ENCODE measurements around the gene FGD2. TPM values are rescaled to one million over a fixed set of nuclear protein-coding genes. Genes with fewer than 3 reads are reported as not detected.
"Not testable (repeated sequence)": the region's sequence is repeated elsewhere in the genome, so short reads cannot be mapped to it uniquely, and the experiment has no call there.

The FGD2 gene
- total and polyA plus RNA-seq, 2 donors (not counting 3 experiments of a cell fraction or from before 2014, with no cell fraction given), result not detected

GRCh38 chr6:37042150-37042549, 36.7 kb downstream of the FGD2 start:
- Histone ChIP-seq H3K27ac (ENCODE audit: insufficient read depth, low read depth, low read length) (no peak overlapping the region), H4K20me1 (replicated peaks; ENCODE audit: control insufficient read depth, extremely low read depth, insufficient read depth, low read length) (no peaks in the 10 kb centered on the region), H3K9ac (replicated peaks; ENCODE audit: extremely low read depth, insufficient read depth, low read length) (no peak overlapping the region), H3K79me2 (ENCODE audit: control insufficient read depth, insufficient read depth, low read length) (no peaks in the 10 kb centered on the region), H2AFZ (ENCODE audit: low read depth, low read length) (no peak overlapping the region), H3K27me3 (ENCODE audit: control insufficient read depth in 2 of 2, insufficient read depth in 2 of 2, low read length in 2 of 2) (peaks cover 0 to 4% of the 10 kb centered on the region in 2 experiments), H3K4me3 (replicated peaks in 1 of 3; ENCODE audit: insufficient read depth in 1 of 3, low read depth in 1 of 3, low read length in 3 of 3) (no peak overlapping the region), H3K4me2 (ENCODE audit: insufficient read depth, low read length) (no peak overlapping the region), H3K36me3 (ENCODE audit: control insufficient read depth in 2 of 2, extremely low read depth in 1 of 2, insufficient read depth in 2 of 2, low read length in 2 of 2) (no peaks in the 10 kb centered on the region), H3K9me3 (replicated peaks; ENCODE audit: control insufficient read depth, insufficient read depth, low read length) (no peaks in the 10 kb centered on the region), H3K4me1 (ENCODE audit: control insufficient read depth, extremely low read depth, insufficient read depth, low read length) (no peaks in the 10 kb centered on the region), H3K9me1 (replicated peaks; ENCODE audit: control insufficient read depth, extremely low read depth, insufficient read depth, low read length) (no peaks in the 10 kb centered on the region)
- CTCF ChIA-PET, result interaction anchor here (1.0 kb wide), 1 partner anchor 10 kb away, joined by 5 read pairs; no protein-coding TSS in a partner anchor
- dilution Hi-C loops (cut with MboI; ENCODE audit: extremely low pct_ligation_motif_present, low sequenced_read_pairs), result no loop called here
- intact Hi-C loops (cut with micrococcal nuclease), result no loop called here
- POLR2A ChIA-PET, result no interaction called here
- BruUV-seq (replicated peaks), result no TSS peak
- DNase-seq (ENCODE audit: low read depth, low spot score) (no peak), FAIRE-seq (no peak)
- TF ChIP-seq CTCF (IDR thresholded peaks at IDR 0.05; ENCODE audit: extremely low read depth in 1 of 2, insufficient read depth in 1 of 2, low read depth in 1 of 2, low read length in 2 of 2) (no peak), MAX (IDR thresholded peaks at IDR 0.05; ENCODE audit: insufficient read depth, insufficient read length) (no peak), JUN (IDR thresholded peaks at IDR 0.05; ENCODE audit: borderline replicate concordance, insufficient read depth, insufficient read length, low read depth) (no peak), EZH2 (IDR thresholded peaks at IDR 0.05; ENCODE audit: borderline replicate concordance, low read depth, low read length, severe bottlenecking) (no peak), MYC (IDR thresholded peaks at IDR 0.05; ENCODE audit: low read depth, low read length) (no peak), FOS (IDR thresholded peaks at IDR 0.05; ENCODE audit: borderline replicate concordance, insufficient read depth, low read length) (no peak), GATA2 (IDR thresholded peaks at IDR 0.05; ENCODE audit: insufficient read depth, insufficient read length, low read depth, low read length) (no peak), POLR2AphosphoS5 (IDR thresholded peaks at IDR 0.05; ENCODE audit: insufficient read depth, low read depth, low read length) (no peak), POLR2A (IDR thresholded peaks at IDR 0.05; ENCODE audit: low read depth, low read length) (no peak)

GRCh38 chr6:37043091-37043490, 37.6 kb downstream of the FGD2 start:
- H3K4me3 ChIP-seq (replicated peaks in 1 of 3; ENCODE audit: insufficient read depth in 1 of 3, low read depth in 1 of 3, low read length in 3 of 3); H3K9me1 ChIP-seq (replicated peaks; ENCODE audit: control insufficient read depth, extremely low read depth, insufficient read depth, low read length); BruUV-seq (replicated peaks); H3K9me3 ChIP-seq (replicated peaks; ENCODE audit: control insufficient read depth, insufficient read depth, low read length); H4K20me1 ChIP-seq (replicated peaks; ENCODE audit: control insufficient read depth, extremely low read depth, insufficient read depth, low read length); H3K27ac ChIP-seq (ENCODE audit: insufficient read depth, low read depth, low read length); H3K4me1 ChIP-seq (ENCODE audit: control insufficient read depth, extremely low read depth, insufficient read depth, low read length); POLR2A ChIA-PET; H2AFZ ChIP-seq (ENCODE audit: low read depth, low read length); H3K9ac ChIP-seq (replicated peaks; ENCODE audit: extremely low read depth, insufficient read depth, low read length); FAIRE-seq; H3K79me2 ChIP-seq (ENCODE audit: control insufficient read depth, insufficient read depth, low read length); H3K27me3 ChIP-seq (ENCODE audit: control insufficient read depth in 2 of 2, insufficient read depth in 2 of 2, low read length in 2 of 2); CTCF ChIA-PET; DNase-seq (ENCODE audit: low read depth, low spot score); intact Hi-C loops (cut with micrococcal nuclease); H3K36me3 ChIP-seq (ENCODE audit: control insufficient read depth in 2 of 2, extremely low read depth in 1 of 2, insufficient read depth in 2 of 2, low read length in 2 of 2); dilution Hi-C loops (cut with MboI; ENCODE audit: extremely low pct_ligation_motif_present, low sequenced_read_pairs); H3K4me2 ChIP-seq (ENCODE audit: insufficient read depth, low read length): not testable (repeated sequence)

Data from endothelial cell of umbilical vein (primary cell).